ENCODE results near the gene HS3ST5. TPM values are rescaled to one million over a fixed set of nuclear protein-coding genes. Genes with fewer than 3 reads are reported as not detected.
"Not testable (repeated sequence)": the region's sequence is repeated elsewhere in the genome, so short reads cannot be mapped to it uniquely, and the experiment has no call there.

The HS3ST5 gene
- total RNA-seq, 1 donor from 2014 or later = 0.11 TPM

DNA sequence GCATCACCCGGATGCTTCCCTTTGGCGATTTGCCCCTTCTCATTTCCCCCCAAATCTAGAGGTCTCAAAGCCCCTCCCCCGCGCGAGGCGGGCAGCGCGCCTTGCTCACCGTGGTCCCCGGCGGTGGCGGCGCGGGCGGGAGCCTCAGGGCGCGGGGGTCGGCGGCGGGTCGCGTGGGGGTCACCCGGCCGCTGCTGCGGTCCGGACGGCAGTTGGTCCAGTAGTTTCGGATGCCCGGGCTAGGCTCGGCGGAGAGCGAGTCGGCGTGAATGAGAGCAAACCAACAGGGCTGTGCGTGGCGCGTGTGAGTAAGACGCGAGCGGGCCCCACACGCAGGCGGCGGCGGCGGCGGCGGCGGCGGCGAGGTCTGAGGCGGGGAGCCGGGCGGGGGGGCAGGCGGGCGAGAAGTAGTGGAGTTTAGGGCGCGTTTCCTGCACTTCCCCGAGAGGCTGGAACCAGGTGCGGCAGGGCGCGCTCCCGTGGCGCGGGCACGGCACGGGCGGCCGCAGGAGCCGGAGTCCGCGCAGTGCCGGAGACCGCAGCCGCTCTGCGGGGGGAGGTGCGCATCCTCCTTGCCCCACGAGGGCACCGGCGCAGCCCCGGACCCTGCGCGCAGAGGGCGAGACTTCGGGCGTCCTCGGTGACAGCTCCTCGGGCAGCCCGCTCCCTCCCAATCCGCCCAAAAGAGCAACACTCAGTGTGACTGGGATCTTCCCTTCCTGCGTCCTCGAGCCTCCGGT, 567 bp downstream of the HS3ST5 start:
- no peak for DNase-seq (ENCODE audit: low spot score)
- intact Hi-C loops (cut with DNase I) = no loop called here

DNA sequence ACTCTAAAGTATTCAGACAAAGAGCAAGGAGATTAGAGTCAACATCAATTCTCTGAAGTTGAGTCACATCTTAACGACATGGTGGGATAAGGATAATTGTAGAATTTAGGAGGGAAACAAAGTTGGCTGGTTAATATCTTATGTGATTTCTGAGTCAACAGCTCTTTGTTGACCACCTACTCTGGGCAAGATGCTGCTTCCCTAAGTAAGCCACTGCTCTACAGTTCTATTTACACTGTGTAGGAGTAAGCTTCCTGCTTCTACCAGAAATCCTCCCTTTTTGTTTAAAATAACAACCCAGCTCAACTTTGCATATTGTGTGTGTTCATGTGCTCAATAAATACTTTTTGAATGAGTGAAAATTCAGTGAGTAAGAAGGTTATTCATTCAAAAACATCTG, 3.1 kb downstream of the HS3ST5 start:
- no peak for DNase-seq (ENCODE audit: low spot score)
- intact Hi-C loops (cut with DNase I) = no loop called here

DNA sequence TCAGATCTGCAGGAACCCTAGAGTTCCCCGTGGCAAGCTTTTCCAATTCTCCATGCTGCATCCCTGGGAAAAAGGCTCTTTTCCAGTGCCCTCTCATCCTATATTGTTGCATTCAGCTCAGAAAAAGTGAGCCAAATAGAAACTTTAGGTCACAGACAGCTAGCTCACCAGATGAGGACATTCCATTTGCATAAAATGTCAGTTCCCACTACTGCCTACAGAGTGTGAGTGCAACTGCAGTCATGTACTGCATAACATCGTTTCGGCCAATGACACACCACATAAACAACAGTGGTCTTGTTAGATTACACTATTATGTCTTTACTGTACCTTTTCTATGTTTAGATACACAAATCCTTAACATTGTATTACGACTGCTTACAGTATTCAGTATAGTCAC, 8.6 kb downstream of the HS3ST5 start:
- intact Hi-C loops (cut with DNase I) = no loop called here
- no peak for DNase-seq (ENCODE audit: low spot score)

DNA sequence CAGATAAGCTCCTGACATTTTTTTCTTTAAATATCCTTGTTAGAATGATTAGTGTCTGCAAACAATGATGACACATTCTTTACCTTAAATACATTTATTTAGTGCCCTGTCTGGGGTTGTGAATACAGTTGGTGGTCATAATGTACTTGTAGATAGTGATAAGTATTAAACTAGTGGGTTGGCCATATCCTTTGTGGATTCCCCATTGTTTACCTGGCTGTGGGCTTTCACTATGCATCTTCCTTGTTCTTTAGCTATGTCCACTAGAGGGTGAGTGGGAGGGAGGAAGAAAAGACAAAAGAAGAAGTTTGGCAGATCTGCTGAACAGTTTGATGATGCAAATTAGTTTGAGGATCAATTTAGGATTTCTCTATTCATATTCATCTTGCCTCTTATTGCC, 15.7 kb downstream of the HS3ST5 start:
- DNase-seq (ENCODE audit: low spot score) = no peak
- intact Hi-C loops (cut with DNase I) = no loop called here

DNA sequence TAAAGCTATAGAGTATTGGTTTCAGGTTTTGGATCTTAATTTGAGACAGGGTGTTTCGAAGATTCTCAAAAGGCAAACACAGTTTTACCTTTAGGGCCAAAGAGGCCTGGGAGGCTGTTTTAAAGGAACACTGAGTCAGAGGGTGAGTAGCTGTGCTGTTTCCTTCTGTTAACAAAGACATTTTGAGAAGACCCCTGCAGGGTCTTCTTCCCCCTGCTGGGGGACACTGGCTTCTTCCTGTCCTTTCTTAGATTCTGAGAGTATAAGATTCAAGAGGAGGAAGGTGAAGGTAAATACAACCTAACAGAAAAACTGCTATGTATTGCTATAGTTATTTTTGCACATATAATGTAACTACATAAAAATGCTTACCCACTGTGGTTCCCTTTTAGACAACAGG, 19.0 kb downstream of the HS3ST5 start:
- intact Hi-C loops (cut with DNase I) = no loop called here

DNA sequence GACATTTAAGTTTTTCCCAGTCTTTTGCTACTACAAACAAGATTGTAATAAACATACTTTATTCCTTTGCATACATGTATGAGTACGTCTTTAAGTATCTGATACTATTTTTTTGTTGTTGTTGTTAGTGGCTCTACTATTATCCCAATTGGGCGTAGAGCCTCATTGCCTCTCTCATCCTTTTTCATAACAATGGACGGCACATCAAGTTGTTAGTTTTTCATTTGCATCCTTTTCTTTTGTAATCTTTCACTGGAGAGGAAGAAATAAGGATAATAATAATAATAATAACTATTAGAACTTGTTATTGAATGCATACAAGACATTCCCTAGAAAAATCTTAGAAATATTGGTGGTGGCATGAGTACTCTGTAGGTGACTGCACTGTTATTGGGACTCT, 23.1 kb downstream of the HS3ST5 start:
- intact Hi-C loops (cut with DNase I) = no loop called here
- no peak for DNase-seq (ENCODE audit: low spot score)

More for the DNA sequence above, 19.0 kb downstream of the HS3ST5 start:
- DNase-seq (ENCODE audit: low spot score) = no peak

DNA sequence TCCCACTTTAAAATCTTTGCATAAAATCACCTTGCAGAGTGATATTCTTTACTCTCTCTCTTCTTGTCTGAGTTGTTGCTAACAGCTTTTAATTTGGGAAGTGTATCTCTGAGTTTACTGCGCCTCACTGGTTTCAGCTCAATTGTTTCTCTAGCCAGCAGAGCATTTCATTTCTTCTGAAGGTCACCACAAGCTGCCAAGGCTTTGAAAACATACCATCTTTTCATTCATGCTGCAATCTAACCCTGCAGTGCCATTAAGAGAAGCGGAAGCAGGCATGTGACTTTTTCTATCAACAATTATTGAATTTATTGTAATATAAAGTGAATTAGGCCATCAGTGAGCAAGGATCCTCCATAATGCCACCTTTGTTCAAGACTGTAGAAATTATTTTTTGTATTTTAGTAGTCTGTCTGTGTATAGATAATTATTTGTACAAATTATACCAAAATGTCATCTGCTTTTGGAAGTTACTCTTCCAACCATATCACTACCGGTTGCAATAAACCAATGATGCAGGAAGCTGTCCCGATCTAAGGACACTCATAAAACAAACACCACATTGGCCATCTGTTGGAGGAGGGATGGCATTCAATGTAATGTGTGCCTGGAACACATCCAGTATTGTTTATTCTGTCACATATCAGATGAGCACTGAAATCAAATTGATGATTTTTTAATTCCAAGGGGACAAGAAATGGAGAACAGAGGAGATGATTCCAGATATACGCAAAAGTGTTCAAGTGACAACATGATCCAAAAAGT, 26.8 kb downstream of the HS3ST5 start:
- intact Hi-C loops (cut with DNase I) = no loop called here

DNA sequence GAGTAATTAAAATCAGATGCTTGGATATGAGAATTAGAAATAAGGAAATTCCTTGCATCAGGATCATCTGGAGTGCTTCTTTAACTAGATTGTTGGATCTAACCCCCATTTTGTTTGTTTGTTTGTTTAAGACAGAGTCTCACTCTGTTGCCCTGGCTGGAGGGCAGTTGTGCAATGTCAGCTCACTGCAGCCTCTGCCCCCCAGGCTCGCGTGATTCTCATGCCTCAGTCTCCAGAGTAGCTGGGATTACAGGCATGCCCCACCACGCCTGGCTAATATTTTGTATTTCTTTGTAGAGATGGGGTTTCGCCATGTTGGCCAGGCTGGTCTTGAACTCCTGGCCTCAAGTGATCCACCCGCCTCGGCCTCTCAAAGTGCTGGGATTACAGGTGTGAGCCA, 29.0 kb downstream of the HS3ST5 start:
- DNase-seq (ENCODE audit: low spot score); intact Hi-C loops (cut with DNase I): not testable (repeated sequence)

More for the DNA sequence above, 26.8 kb downstream of the HS3ST5 start:
- DNase-seq (ENCODE audit: low spot score) = no peak

DNA sequence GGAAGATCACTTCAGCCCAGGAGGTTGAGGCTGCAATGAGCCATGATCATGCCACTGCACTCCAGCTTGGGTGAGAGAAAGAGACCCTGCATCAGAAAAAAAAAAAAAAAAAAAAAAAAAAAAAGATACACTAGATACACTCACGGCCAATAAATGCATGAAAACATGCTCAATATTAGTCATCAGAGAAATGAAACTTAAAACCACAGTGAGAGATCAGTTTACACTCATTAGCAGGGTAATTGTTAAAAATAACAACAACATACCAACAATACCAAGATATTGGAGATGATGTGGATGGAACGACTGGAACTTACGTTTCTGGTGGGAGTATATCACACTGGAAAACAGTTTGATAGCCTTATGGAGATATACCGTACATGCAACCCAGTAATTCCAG, 29.9 kb downstream of the HS3ST5 start:
- DNase-seq (ENCODE audit: low spot score) = no peak
- intact Hi-C loops (cut with DNase I) = no loop called here

DNA sequence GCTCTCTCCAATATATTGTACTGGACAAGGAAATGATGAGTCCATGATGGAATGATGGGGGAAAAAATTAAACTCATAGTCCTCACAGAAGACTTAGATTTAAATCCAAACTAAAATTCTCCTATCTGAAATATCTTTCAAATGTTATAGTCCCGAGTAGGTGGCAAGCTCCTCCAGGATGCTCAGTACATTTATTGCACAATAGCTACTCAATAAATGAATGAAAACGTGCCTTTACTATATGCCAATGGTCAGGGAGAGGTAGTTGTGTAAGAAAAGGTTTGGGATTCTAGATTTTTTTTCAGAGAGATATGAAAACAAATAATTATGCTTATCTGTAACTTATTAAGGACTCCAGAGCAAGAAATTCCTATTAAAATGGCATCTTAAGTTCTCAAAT, 32.8 kb downstream of the HS3ST5 start:
- DNase-seq (ENCODE audit: low spot score) = no peak
- intact Hi-C loops (cut with DNase I) = no loop called here

DNA sequence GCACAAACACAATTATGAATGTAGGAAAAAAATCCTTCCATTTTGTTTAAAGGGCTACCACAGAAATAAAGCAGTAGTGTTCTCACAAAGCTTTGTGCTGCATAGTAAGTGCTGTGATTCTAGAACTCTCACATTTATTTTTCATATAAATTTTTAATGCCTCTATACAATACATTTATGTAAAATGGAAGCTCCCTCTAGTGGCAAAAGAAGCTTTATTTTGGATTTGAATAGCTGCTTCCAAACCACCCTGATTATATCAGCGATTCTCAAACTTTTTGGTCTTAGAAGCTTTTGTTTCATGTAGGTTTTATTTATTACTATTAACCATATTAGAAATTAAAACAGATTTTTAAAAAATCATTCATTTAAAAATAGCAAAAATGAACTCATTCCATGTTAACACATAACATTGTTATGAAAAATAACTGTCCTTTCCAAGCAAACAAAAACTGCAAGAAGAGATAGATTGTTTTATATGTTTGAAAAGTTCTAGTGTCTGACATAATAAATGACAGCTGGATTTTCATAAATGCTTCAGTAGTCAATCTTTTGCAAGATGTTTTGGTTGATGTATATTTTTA, 38.4 kb downstream of the HS3ST5 start:
- intact Hi-C loops (cut with DNase I) = loop anchor here (10.0 kb wide), 1 partner anchor 310 kb away; no protein-coding TSS in a partner anchor
- DNase-seq (ENCODE audit: low spot score) = no peak

DNA sequence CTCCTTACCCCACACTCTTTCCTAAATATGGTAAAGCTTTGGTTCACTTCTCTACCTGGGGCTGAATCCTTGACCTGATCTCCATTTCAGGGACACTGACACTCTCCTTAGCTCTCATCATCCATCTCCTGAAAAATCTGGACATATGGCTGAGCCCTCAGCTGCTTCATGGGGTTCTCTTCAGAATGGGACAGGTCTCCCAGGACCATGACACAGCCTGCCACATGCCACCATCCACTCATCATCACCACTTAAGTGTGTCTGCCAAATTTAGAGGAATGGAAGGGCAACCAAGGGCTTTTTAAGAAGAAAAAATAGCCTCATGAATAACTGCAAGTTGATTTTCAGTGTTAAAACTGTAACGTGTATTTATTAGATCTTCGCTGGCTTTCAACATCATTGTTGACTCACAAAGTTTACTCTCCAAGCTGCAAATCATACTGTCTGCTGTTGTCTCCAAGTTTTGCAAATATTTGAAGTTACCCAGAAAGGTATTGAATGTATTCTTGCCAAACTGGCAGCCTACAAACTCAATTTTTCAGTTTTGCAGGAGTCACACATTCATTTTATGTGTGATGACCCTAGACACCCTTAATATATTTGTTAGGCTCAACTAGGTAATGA, 41.1 kb downstream of the HS3ST5 start:
- intact Hi-C loops (cut with DNase I) = loop anchor here (10.0 kb wide), 1 partner anchor 307 kb away; no protein-coding TSS in a partner anchor
- DNase-seq (ENCODE audit: low spot score) = no peak

DNA sequence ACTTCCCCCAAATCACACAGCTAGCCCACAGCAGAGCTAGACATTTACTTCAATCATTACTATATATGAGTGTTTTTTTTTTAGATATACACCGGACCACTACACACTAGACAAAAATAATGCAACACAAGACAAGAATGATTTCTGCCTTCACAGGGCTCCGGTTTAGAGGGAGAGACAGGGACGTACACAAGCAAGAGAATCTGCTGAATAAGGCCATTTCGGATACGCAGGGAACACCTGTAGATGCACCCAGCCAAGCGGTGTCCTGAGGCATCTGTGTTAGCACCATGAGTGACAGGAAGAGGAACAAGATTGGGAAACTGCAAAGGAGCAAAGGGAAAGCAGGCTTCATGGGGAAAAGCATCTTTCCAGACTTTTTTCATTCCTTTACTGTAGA, 45.7 kb downstream of the HS3ST5 start:
- DNase-seq (ENCODE audit: low spot score) = no peak
- intact Hi-C loops (cut with DNase I) = no loop called here

DNA sequence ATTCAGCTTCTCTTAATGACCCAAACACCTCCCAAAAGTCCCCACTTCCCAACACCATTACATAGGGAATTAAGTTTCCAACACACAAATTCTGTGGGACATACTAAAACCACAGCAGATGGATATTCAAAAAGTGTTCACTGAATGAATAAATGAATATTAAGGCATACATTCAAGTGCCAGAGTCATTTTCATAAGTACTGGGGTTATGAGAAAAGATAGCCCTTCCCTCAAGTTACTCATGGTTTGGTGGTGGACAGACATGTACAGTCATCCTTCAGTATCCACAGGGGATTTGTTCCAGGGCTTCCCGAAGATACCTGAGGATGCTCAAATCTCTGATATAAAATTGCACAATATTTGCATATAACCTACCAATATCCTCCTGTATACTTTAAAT, 50.4 kb downstream of the HS3ST5 start:
- intact Hi-C loops (cut with DNase I) = no loop called here

DNA sequence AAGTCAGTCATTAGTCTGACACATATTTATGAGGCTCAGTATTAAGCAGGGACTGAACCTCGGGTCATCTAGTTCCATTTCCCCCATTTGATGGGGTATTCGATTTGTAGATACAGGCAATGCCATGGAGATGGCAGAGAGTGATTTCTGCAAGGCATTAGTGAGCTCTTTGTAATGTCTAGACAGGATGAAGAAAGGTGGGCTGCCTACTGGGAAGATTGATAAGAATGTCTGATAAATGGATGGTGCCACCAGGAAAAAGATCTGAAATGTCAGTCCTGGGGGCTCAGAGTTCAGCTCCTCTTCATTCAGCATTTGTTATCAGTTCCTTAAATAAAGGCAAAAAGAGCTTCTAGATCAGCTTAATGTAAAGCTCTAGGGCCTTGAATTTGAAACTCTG, 51.4 kb downstream of the HS3ST5 start:
- no peak for DNase-seq (ENCODE audit: low spot score)
- intact Hi-C loops (cut with DNase I) = no loop called here

More for the DNA sequence above, 50.4 kb downstream of the HS3ST5 start:
- DNase-seq (ENCODE audit: low spot score) = no peak

DNA sequence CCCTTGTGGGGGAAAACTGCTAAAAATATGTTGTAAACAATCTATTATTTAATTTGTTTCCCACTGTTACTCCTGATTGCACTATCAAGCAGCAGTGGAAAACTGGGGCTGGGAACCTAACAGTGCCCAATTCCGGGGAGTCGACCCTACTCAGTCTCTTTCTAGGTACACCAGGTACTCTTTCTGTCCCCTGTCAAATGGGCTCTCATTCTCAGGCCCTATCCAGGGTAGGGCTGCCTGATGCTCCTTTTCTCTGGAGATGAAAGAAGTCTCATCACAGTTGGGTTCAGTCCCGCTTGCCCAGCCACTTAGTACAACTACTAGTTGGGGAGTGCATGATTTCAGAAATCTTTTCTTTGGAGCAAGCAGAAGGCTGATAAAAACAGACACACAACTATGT, 52.0 kb downstream of the HS3ST5 start:
- no peak for DNase-seq (ENCODE audit: low spot score)
- intact Hi-C loops (cut with DNase I) = no loop called here

DNA sequence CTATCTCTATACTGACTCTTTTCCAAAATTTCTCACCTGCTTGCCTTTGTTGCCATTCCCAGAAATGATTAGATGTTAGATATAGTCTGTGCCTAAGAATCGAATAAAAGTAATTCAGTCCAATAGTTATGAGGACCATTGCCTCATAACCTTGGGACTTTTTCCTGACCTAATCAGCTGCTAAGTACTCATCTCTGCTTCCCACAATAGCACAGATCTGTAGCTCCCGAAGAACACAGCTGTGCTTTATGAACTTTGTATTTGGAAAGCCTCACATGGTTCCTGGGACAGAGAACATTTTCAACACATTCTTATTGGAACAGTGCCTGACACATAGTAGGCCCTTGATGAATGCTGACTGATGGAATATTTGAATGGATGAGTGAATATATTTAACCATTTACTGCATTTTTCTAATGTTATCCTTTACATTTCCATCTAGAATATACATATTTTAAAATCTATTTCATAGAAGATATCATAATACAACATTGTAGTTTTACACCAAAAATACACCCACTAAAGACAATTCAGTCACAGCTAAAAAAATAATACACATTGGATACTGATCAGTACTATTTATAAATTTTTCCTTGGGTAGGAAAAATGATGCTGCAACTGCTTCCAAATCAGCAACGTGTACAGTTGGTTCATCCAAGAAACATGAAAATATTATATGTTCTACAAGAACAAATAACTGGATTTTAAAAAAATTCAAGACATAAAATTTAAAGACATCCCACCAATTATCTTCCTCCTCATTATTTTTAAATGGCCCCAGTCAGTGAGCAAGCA, 53.9 kb downstream of the HS3ST5 start:
- no peak for DNase-seq (ENCODE audit: low spot score)
- intact Hi-C loops (cut with DNase I) = no loop called here

DNA sequence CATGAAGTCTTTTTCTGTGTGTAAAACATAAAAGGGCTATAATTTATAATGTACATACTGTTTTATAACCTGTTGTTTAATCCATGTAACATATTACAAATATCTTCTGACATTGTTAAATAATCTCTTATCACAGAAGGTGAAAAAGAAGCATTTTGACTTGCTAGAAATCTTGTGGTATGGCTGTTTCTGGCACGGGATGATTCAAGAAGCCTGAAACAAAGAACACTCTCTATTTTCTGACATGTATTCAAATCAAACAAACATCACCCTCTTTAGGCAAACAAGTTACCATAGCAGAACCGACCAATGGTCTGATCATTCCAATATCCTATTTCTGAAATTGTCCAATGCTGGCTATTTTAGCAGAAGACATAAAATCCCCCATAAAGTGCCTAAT, 55.4 kb downstream of the HS3ST5 start:
- no peak for DNase-seq (ENCODE audit: low spot score)
- intact Hi-C loops (cut with DNase I) = no loop called here

DNA sequence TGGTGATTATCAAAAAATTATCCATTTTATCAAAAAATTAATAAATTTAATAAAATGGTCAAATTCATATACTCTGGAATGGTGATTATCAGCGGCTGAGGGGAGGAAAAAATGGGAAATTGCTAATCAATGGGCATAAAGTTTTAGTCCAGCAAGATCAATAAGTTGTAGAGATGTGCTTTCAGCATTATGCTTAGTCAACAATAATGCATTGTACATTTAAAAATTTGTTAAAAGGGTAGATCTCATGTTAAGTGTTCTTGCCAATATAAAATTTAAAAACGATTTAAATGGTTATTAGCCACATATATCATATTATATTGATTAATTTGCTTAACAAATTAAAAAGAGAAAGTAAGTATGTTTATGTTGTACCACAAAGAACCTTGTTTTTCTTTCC, 56.6 kb downstream of the HS3ST5 start:
- intact Hi-C loops (cut with DNase I) = no loop called here
- no peak for DNase-seq (ENCODE audit: low spot score)

DNA sequence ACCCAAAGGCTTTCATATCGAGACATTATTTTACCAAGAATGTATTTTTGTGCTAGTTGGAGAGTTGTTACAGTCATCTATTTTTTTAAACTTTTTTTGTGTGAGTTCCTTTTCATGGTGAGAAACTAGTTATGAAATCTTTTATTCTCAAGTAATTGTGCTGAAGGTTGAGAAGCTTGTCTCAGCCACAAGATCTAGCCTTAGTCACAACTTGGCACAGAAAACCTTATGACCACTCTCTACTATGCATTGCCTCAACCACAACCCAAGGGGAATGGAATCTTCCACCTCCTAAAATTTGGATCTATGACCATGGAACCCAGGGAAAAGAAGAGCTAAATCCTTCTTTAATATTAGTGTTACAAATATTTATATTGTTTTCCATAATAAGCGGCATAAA, 58.5 kb downstream of the HS3ST5 start:
- intact Hi-C loops (cut with DNase I) = no loop called here
- no peak for DNase-seq (ENCODE audit: low spot score)

Measured in cardiac septum (tissue), 1 donor.